GM12873 (cell line): ENCODE measurements around the gene DENND11.

ENCODE experiments used
- CTCF ChIP-seq: IDR thresholded peaks from 2 replicates; pipeline ENCODE4 v1.5.1; 2012; ENCODE audit warnings: low read depth, mild to moderate bottlenecking, moderate library complexity, low read length, control low read depth; ENCODE audit not compliant: insufficient read depth; ENCODE audit errors: missing control alignments

The DENND11 gene

DNA sequence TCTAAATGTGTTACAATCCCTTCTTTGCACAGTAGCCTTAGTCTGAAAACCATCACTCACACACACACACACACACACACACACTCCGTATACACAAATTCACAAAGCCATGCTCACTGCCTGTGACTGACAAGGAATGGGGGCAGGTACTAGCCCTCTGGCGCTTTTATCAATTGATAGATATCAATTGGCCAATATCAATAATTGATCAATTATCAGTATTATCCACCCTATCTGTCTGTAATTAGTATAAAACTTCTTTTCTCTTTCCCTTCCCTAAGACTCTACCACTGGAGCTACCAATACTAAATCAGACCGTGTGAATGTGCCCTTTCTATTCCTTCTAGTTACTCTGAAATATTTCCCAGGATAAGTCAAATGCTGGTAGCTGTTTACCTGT, 2.1 kb downstream of the DENND11 start:
- TF ChIP-seq CTCF, result no peak

GRCh38 chr7:141698247-141699015, 3.5 kb downstream of the DENND11 start:
- no peak for TF ChIP-seq CTCF

GRCh38 chr7:141697211-141697871, 4.6 kb downstream of the DENND11 start:
- no peak for TF ChIP-seq CTCF

DNA sequence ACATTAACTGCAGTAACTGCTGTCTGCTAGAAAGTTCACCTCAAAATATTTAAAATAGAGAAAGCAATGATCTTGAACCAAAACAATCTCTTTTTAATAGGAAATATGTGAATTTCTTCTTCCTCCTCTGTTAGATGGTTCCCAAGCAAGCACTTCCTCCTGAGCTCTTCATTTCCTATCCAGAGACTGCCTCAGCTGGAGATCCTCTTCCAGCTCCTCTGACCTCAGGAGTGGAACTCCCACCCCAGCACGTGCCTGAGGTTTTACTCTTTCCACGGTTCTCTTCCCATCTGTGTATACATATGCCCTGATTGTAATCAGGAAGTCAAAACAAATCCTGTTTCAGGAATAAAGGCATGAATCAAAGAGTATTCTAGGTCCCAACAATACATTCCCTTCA, 5.6 kb downstream of the DENND11 start:
- TF ChIP-seq CTCF, result no peak

DNA sequence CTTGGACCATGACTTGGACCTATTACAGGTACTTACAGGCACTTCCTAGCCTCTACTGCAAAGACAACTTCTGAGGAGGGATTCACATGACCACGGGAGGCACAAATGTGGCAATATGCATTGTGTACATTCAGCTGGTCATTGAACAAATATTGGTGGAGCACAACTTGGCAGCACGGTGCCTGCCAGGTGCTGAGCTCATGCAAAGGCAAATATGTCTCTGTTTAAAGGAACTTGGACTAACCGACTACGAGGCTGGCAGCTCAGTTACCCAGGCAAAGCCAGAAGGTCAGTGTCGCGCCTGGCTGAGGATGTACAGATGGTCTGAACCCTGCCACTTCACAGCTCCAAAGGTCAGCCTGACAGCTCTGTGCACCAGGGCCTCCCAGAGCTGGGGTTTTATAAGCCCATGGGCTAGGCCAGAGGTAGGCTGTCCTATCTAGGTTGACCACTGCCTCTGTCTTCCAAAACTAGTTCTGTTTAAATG, 6.1 kb downstream of the DENND11 start:
- no peak for TF ChIP-seq CTCF

GRCh38 chr7:141693082-141693481, 8.9 kb downstream of the DENND11 start:
- no peak for TF ChIP-seq CTCF

DNA sequence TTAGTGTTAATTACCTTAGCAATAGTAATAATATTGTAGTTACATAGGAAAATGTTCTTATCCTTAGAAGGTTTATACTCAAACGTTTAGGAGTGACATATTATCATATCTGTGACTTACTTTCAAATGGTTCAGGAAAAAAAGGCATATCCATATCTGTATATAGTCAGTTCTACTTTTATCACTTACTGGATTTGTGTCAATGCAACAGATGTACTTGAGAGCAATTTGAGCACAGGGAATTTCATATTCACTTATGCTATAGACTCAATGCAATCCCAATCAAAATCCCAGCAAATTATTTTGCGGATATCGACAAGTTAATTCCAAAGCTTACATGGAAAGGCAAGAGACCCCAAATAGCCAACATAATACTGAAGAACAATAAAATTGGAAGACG, 10.0 kb downstream of the DENND11 start:
- TF ChIP-seq CTCF, result no peak
